OCI-LY7 (cell line): ENCODE data around the gene SCARF2.

Source experiments
- CTCF ChIP-seq: fragments of 200-600 bp; sonication (generic); conservative IDR thresholded peaks from 2 replicates; pipeline ENCODE4 v1.5.1; 2014; ENCODE audit warnings: mild to moderate bottlenecking, antibody characterized with exemption, low read length, moderate library complexity, mixed read lengths
- EZH2phosphoT487 ChIP-seq: fragments of 200-600 bp; sonication (generic); IDR thresholded peaks from 2 replicates; pipeline ENCODE4 v1.6.1; 2018; ENCODE audit warnings: low read depth, borderline replicate concordance, mild to moderate bottlenecking, mixed run types, antibody characterized with exemption, low read length, moderate library complexity, mixed read lengths

GRCh38 chr22:20397498-20397897 is 40.1 kb downstream of the SCARF2 start:
- no peak for TF ChIP-seq CTCF
- no peak for TF ChIP-seq EZH2phosphoT487
